ENCODE results near the gene RMDN3.

Gene RMDN3

GRCh38 chr15:40694688-40695468 is 60.2 kb downstream of the RMDN3 start, which contains the start of gene RAD51:
Gene RAD51 (plus strand): TSS chr15:40695174. CDS start chr15:40698759, 3,585 bp downstream.
- 0% methylated on average over 73 of the region's 81 CpGs for WGBS (ENCODE audit: insufficient coverage)
- POLR2A ChIA-PET, result interaction anchor here (0.6 to 0.8 kb wide), 2 partner anchors 10 to 126 kb away, joined by 3 read pairs; partner anchors contain the start of gene RPUSD2

DNA sequence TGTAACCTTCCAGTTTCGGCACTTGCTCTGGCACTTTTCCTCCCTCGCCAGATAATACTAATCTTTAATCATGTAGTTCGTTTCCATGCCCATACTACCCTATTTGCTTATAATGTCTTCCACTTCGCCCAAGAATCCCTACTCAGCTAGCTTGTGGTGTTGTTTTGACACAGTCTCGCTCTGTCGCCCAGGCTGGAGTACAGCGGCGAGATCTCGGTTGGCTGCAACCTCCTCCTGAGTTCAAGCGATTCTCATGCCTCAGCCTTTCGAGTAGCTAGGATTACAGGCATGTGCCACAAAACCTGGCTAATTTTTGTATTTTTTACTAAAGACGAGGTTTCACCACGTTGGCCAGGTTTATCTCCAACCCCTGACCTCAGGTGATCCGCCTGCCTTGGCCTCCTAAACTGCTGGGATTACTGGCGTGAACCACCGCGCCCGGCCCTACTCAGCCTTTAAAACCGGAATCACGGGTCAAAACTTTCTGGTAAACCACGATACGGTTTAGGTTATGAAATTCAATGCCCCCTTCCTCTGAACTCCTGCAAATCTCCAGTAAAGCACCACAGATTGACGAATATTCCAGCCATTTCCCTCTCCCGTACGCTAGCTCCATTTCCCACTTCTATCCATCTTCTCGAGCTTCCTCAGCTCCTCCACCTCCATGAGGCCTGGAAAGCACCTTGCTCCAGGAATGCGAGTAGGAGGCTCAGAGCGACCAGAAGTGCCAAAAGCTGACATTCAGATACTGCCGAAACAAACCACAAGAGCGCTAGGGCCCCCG is 61.0 kb downstream of the RMDN3 start:
- WGBS (ENCODE audit: insufficient coverage), result 24% methylated on average over 28 of the region's 31 CpGs
- DNase-seq, result peak in 2 of 3 donors; percentile 20 to 24
- POLR2A ChIA-PET, result interaction anchor here (0.6 kb wide), 1 partner anchor 10 kb away, joined by 3 read pairs; no protein-coding TSS in a partner anchor

More at GRCh38 chr15:40694688-40695468, 60.2 kb downstream of the RMDN3 start, which contains the start of gene RAD51:
- CTCF ChIA-PET, result interaction anchor here (1.0 to 2.8 kb wide), 9 partner anchors 8 to 312 kb away, joined by 3 to 9 read pairs (median 5); partner anchors contain the start of gene KNSTRN
- peak; percentile 95 to 98 (median 98) for DNase-seq
- Histone ChIP-seq H3K9me3 (ENCODE audit: control extremely low read depth in 1 of 5, control insufficient read depth in 4 of 5, insufficient read depth in 2 of 5, low read depth in 1 of 5, low read length in 4 of 5) (no peaks in the 10 kb centered on the region), H3K27ac (ENCODE audit: insufficient read depth in 1 of 2, low read depth in 1 of 2, low read length in 2 of 2, poor library complexity in 1 of 2, severe bottlenecking in 2 of 2) (peak within 1 kb of the TSS; percentile 83 to 93), H3K36me3 (ENCODE audit: control insufficient read depth in 4 of 4, insufficient read depth in 4 of 4, low read length in 3 of 4) (peaks cover 0 to 15% (median 4%) of the 10 kb centered on the region in 4 experiments), H3K4me1 (ENCODE audit: control extremely low read depth in 1 of 4, control insufficient read depth in 4 of 4, insufficient read depth in 4 of 4, low read length in 3 of 4) (peaks cover 3 to 25% (median 17%) of the 10 kb centered on the region in 4 experiments), H3K27me3 (replicated peaks in 2 of 5; ENCODE audit: control insufficient read depth in 4 of 5, insufficient read depth in 5 of 5, low read length in 4 of 5) (no peaks in the 10 kb centered on the region), H3K4me3 (ENCODE audit: control insufficient read depth in 1 of 7, extremely low read depth in 1 of 7, insufficient read depth in 4 of 7, low read depth in 2 of 7, low read length in 6 of 7) (peak within 1 kb of the TSS; percentile 79 to 99 (median 91))

GRCh38 chr15:40691737-40692136 is 63.3 kb downstream of the RMDN3 start:
- POLR2A ChIA-PET, result no interaction called here
- Histone ChIP-seq H3K27me3 (replicated peaks in 2 of 5; ENCODE audit: control insufficient read depth in 4 of 5, insufficient read depth in 5 of 5, low read length in 4 of 5) (no peaks in the 10 kb centered on the region), H3K36me3 (ENCODE audit: control insufficient read depth in 4 of 4, insufficient read depth in 4 of 4, low read length in 3 of 4) (peaks cover 0 to 4% (median 2%) of the 10 kb centered on the region in 4 experiments), H3K27ac (ENCODE audit: insufficient read depth in 1 of 2, low read depth in 1 of 2, low read length in 2 of 2, poor library complexity in 1 of 2, severe bottlenecking in 2 of 2) (no peak overlapping the region), H3K4me1 (ENCODE audit: control extremely low read depth in 1 of 4, control insufficient read depth in 4 of 4, insufficient read depth in 4 of 4, low read length in 3 of 4) (peaks cover 3 to 23% (median 17%) of the 10 kb centered on the region in 4 experiments), H3K9me3 (ENCODE audit: control extremely low read depth in 1 of 5, control insufficient read depth in 4 of 5, insufficient read depth in 2 of 5, low read depth in 1 of 5, low read length in 4 of 5) (no peaks in the 10 kb centered on the region), H3K4me3 (ENCODE audit: control insufficient read depth in 1 of 7, extremely low read depth in 1 of 7, insufficient read depth in 4 of 7, low read depth in 2 of 7, low read length in 6 of 7) (no peak overlapping the region)
- CTCF ChIA-PET, result interaction anchor here (1.1 kb wide), 1 partner anchor 12 kb away, joined by 3 read pairs; no protein-coding TSS in a partner anchor
- DNase-seq, result no peak
- 96% methylated on average over 3 of the region's 4 CpGs for WGBS (ENCODE audit: insufficient coverage)

More for the DNA sequence above, 61.0 kb downstream of the RMDN3 start:
- CTCF ChIA-PET, result interaction anchor here (0.8 to 2.8 kb wide), 9 partner anchors 9 to 312 kb away, joined by 3 to 9 read pairs (median 5); partner anchors contain the start of gene KNSTRN
- peak overlapping the region; percentile 79 to 99 (median 91) for H3K4me3 ChIP-seq (ENCODE audit: control insufficient read depth in 1 of 7, extremely low read depth in 1 of 7, insufficient read depth in 4 of 7, low read depth in 2 of 7, low read length in 6 of 7)
- no peaks in the 10 kb centered on the region for H3K9me3 ChIP-seq (ENCODE audit: control extremely low read depth in 1 of 5, control insufficient read depth in 4 of 5, insufficient read depth in 2 of 5, low read depth in 1 of 5, low read length in 4 of 5)
- peaks cover 3 to 23% (median 17%) of the 10 kb centered on the region in 4 experiments for H3K4me1 ChIP-seq (ENCODE audit: control extremely low read depth in 1 of 4, control insufficient read depth in 4 of 4, insufficient read depth in 4 of 4, low read length in 3 of 4)
- H3K27ac ChIP-seq (ENCODE audit: insufficient read depth in 1 of 2, low read depth in 1 of 2, low read length in 2 of 2, poor library complexity in 1 of 2, severe bottlenecking in 2 of 2), result peak overlapping the region; percentile 83 to 93
- peaks cover 0 to 8% (median 2%) of the 10 kb centered on the region in 4 experiments for H3K36me3 ChIP-seq (ENCODE audit: control insufficient read depth in 4 of 4, insufficient read depth in 4 of 4, low read length in 3 of 4)
- no peaks in the 10 kb centered on the region for H3K27me3 ChIP-seq (replicated peaks in 2 of 5; ENCODE audit: control insufficient read depth in 4 of 5, insufficient read depth in 5 of 5, low read length in 4 of 5)

DNA sequence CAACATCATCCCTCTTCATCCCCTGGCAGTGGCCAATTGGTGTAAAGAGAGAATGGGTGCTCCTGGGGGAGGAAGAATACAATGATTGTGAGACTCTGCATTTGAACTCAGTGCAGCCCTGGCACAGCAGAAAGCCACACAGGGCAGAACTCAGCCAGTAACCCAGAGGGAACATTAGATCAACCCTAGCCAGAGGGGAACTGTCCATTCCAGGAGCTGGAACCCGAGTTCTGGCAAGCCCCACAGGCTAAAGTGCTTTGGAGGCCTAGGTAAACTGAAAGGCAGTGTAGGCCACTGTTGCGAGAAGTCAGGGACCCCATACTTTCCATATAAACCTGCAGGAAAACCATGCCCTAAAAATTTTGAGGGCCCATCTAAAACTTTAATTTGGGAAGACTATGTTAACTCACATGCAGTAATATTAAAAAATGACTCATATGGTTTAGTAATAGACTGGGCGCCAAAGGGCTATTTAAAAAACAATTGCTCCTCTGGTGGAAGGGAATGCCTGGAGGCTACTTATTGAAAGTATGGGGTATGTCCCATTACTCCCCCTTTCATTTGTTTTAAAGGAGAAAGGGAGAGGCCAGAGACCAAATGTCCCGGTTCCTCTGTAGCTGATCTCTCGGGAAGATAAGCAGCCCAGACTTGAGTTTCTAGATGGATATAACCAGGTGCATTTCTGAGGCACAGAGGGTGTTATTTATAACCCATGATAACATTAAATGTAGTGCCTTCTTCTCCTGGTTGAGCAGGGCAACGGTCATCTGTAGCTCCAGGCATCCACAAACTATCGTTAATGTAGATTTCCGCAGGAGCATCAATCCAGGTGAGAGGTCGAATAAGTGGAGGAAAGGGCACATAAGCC is 65.9 kb downstream of the RMDN3 start:
- Histone ChIP-seq H3K27ac (ENCODE audit: insufficient read depth in 1 of 2, low read depth in 1 of 2, low read length in 2 of 2, poor library complexity in 1 of 2, severe bottlenecking in 2 of 2) (no peak overlapping the region), H3K27me3 (replicated peaks in 2 of 5; ENCODE audit: control insufficient read depth in 4 of 5, insufficient read depth in 5 of 5, low read length in 4 of 5) (no peaks in the 10 kb centered on the region), H3K4me1 (ENCODE audit: control extremely low read depth in 1 of 4, control insufficient read depth in 4 of 4, insufficient read depth in 4 of 4, low read length in 3 of 4) (peaks cover 2 to 9% (median 8%) of the 10 kb centered on the region in 4 experiments), H3K36me3 (ENCODE audit: control insufficient read depth in 4 of 4, insufficient read depth in 4 of 4, low read length in 3 of 4) (peaks cover 0 to 4% (median 2%) of the 10 kb centered on the region in 4 experiments), H3K9me3 (ENCODE audit: control extremely low read depth in 1 of 5, control insufficient read depth in 4 of 5, insufficient read depth in 2 of 5, low read depth in 1 of 5, low read length in 4 of 5) (no peaks in the 10 kb centered on the region), H3K4me3 (ENCODE audit: control insufficient read depth in 1 of 7, extremely low read depth in 1 of 7, insufficient read depth in 4 of 7, low read depth in 2 of 7, low read length in 6 of 7) (no peak overlapping the region)
- CTCF ChIA-PET, result no interaction called here
- POLR2A ChIA-PET, result no interaction called here
- 98% methylated on average over 5 of the region's 9 CpGs for WGBS (ENCODE audit: insufficient coverage)
- DNase-seq, result no peak

Data from common myeloid progenitor, CD34-positive (primary cell).